Right ventricle myocardium superior (tissue), 1 donor: ENCODE results near the gene SGMS1. TPM values are rescaled to one million over a fixed set of nuclear protein-coding genes. Genes with fewer than 3 reads are reported as not detected.
A peak's percentile ranks its signal among the peaks of the same experiment; 100 is the strongest.
"Not testable (repeated sequence)": the region's sequence is repeated elsewhere in the genome, so short reads cannot be mapped to it uniquely, and the experiment has no call there.

Experiments used
- ATAC-seq: fragments of 200-7000 bp; cut with Tn5 transposase; one replicate; pipeline ENCODE4 v1.9.1; 2020; ENCODE audit warnings: mild to moderate bottlenecking; ENCODE audit not compliant: poor library complexity
- DNase-seq: peaks from one replicate; pipeline ENCODE4 v3.0.0-alpha.2; 2020
- intact Hi-C: fragments of 100-400 bp; cut with DNase I; formaldehyde crosslinking; loops from one replicate; pipeline ENCODE4 v1.11.2; 2022
- long read RNA-seq: library from polyadenylated mRNA; unstranded; transcript quantifications from one replicate; pipeline ENCODE4 v2.0.0, GENCODE V29; 2021
- total RNA-seq: library from RNA; stranded (reverse); fragmentation: NEBNext Ultra II Directional; extraction: Animal tissue kit (Norgen Biotek cat#: 25700); gene quantifications from one replicate; pipeline ENCODE4 v1.2.1, GENCODE V29; 2021
- donor health status: DM: no; HTN: yes; CAD: no; lungs with severe emphysema.

Gene SGMS1
- total RNA-seq, result 18.3 TPM
- long read RNA-seq, transcript SGMS1-202 (11 exons, 3,744 nt), result major isoform, 36 of 58 reads
- long read RNA-seq, partial matches to known transcripts, result 10 of 58 reads
- long read RNA-seq, other reads (novel, unspliced or antisense), result 12 of 58 reads

- DNase-seq, result peak; percentile 93
- ATAC-seq, result peak; percentile 81
- intact Hi-C loops, result loop anchor here (2.0 to 10.0 kb wide), 3 partner anchors 67 to 203 kb away; no protein-coding TSS in a partner anchor
Measured at GRCh38 chr10:50623663-50624412, at the start of gene SGMS1. Gene SGMS1 (minus strand): TSS chr10:50623956. CDS start chr10:50344114, 279,842 bp downstream.

GRCh38 chr10:50672152-50672551, 48.4 kb upstream of the SGMS1 start:
- DNase-seq, intact Hi-C loops, ATAC-seq: not testable (repeated sequence)

GRCh38 chr10:50671645-50672044, 47.9 kb upstream of the SGMS1 start:
- DNase-seq, intact Hi-C loops, ATAC-seq: not testable (repeated sequence)

GRCh38 chr10:50669957-50670356, 46.2 kb upstream of the SGMS1 start:
- ATAC-seq, DNase-seq, intact Hi-C loops: not testable (repeated sequence)

DNA sequence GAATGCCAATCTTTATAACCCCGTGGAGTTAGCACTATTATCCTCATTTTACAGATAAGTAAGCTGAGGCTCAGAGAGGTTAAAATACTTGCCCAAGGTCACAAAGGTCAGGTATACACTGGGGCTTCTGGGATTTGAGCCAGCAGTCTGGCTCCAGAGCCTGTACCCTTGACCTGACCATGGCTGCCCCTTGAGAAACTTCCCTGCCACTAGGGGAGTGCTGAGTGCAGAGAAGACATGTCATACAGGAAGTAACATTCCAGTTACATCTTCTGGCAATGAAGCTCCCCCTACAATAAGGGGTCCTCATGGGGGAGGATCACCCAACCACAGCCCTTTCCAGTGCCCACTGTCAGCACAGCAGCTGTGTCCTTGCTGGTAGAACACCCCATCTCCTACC, 43.6 kb upstream of the SGMS1 start:
- ATAC-seq, intact Hi-C loops, DNase-seq: not testable (repeated sequence)

DNA sequence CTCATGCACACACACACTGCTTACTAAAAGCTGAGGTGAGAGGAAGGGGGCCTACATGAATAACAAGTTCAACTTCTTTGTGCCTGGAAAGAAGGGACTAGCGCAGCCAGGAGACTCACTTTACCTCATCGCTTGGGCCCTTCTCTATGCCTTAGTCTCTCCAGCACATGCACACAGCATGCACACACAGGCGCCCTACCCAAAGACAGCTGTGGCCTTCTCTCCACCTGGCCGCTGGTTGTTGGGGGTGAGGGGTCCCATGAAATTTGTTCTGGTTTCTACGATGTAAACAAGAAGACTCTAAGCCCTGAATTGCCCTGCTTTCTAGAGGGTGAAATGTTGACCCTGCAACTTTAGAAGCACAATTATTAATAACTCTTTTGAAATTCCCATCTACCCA, 38.7 kb upstream of the SGMS1 start:
- DNase-seq, ATAC-seq, intact Hi-C loops: not testable (repeated sequence)

- ATAC-seq, DNase-seq, intact Hi-C loops: not testable (repeated sequence)
Measured at GRCh38 chr10:50661563-50661962, 37.8 kb upstream of the SGMS1 start.

- intact Hi-C loops, DNase-seq: not testable (repeated sequence)
- peak; percentile 68 for ATAC-seq
Measured at GRCh38 chr10:50659865-50660730, 36.3 kb upstream of the SGMS1 start.

DNA sequence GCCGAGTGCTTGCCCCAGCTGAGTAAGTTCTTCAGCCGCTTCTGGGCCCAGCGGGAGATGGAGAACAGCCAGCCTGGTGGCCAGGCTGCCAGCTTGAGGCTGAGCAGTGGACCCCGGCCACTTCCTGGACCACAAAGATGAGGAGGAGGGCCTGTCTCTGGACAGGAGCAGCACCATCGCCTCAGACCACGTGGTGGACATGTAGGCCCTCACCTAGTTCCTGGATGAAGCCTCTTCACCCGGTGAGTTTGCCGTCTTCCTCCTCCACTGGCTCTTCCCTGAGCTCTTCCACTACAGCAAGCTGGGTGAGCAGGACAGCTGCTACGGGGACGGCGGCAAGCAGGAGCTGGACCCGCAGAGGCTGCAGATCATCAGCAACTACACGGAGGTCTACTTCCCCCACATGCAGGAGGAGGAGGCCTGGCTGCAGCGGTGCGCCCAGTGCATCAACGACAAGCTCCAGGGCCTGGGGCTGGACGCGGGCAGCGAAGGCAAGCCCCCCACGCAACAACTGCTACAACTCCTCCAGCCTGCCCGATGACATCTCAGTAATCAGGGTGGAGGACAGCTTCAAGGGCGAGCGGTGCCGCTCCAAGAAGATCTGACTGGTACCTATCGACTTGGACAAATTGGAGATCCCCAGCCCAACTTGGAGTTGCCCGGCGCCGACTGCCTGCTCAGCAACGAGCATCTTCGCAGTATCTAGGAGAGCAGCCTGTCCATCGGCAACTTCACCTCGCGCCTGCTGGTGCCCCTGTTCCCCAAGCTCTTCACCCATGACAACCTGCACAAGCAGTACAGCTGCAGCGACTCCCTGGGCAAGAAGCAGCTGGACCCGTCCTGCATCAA, 35.5 kb upstream of the SGMS1 start:
- intact Hi-C loops, DNase-seq, ATAC-seq: not testable (repeated sequence)

- intact Hi-C loops, result no loop called here
Measured at GRCh38 chr10:50658165-50658564, 34.4 kb upstream of the SGMS1 start.

DNA sequence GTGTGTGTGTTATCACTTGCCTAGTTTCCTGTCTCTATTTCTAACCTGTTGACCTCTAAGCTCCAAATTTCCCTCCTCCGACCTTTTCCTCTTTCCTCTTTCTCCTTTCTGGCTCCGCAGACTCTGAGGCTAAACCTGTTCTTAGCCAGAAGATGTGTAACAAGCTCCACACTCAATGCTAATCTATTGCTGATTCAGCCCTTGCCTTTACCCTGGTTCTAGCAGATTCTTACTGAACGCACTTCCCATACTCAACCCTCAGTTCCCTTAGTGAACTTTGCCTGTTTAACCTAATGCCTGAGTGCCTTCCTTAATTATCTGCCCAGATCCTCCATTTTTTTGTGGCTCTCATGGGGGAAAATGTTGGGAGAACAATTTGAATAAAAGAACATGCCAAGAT, 30.0 kb upstream of the SGMS1 start:
- no peak for ATAC-seq
- intact Hi-C loops, result no loop called here

More at GRCh38 chr10:50658165-50658564, 34.4 kb upstream of the SGMS1 start:
- ATAC-seq (no peak), DNase-seq (no peak)

GRCh38 chr10:50653142-50653541, 29.4 kb upstream of the SGMS1 start:
- intact Hi-C loops, result no loop called here
- DNase-seq (no peak), ATAC-seq (peak; percentile 77)

More for the DNA sequence above, 30.0 kb upstream of the SGMS1 start:
- no peak for DNase-seq

GRCh38 chr10:50651808-50652207, 28.1 kb upstream of the SGMS1 start:
- intact Hi-C loops, result no loop called here
- DNase-seq, result no peak
- ATAC-seq, result no peak

GRCh38 chr10:50650481-50650880, 26.7 kb upstream of the SGMS1 start:
- intact Hi-C loops, result no loop called here
- ATAC-seq (no peak), DNase-seq (no peak)

GRCh38 chr10:50648935-50649227, 25.1 kb upstream of the SGMS1 start:
- DNase-seq (no peak), ATAC-seq (no peak)
- intact Hi-C loops, result no loop called here

GRCh38 chr10:50648089-50648934, 24.6 kb upstream of the SGMS1 start:
- DNase-seq (no peak), ATAC-seq (no peak)
- intact Hi-C loops, result no loop called here

DNA sequence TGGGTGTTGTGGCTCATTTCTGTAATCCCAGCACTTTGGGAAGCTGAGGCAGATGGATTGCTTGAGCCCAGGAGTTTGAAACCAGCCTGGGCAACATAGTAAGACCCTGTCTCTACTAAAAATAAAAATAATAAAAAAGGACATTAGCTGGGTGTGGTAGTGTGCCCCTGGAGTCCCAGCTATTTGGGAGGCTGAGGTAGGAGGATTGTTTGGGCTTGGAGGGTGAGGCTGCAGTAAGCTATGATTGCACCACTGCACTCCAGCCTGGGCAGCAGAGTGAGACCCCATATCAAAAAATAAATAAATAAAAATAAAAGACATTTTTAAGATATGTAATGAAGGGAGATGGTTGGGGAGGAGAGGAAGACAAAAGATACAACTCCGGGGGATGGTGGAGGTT, 23.6 kb upstream of the SGMS1 start:
- ATAC-seq, intact Hi-C loops: not testable (repeated sequence)

DNA sequence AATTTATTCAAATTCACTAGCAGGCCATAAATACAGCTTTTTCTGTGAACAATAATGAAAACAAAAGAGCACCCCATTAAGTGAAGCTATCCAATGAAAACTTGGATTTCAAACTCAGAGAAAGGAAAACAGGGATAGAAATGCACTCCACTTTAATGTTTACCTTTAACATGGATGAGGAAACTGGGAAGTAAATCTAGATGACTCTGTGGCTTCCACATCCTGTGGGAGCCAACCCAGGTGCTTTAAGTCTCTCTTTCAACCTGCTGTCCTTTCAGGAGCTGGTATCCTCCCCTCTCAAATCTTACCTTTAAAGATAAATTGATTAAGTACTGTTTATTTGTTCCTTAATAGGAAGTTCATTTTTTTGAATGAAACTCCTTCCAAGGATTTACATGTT, 21.5 kb upstream of the SGMS1 start:
- no peak for DNase-seq
- intact Hi-C loops, result no loop called here
- no peak for ATAC-seq

More for the DNA sequence above, 23.6 kb upstream of the SGMS1 start:
- not testable (repeated sequence) for DNase-seq
